SH-SY5Y (cell line): ENCODE results near the gene ABHD17B.

Experiments used
- GATA2 ChIP-seq: IDR thresholded peaks from 2 replicates; pipeline ENCODE4 v1.6.1; 2011; ENCODE audit warnings: mild to moderate bottlenecking, low read depth, low read length
- GATA3 ChIP-seq: IDR thresholded peaks from 2 replicates; pipeline ENCODE4 v1.6.1; 2011; ENCODE audit warnings: low read depth, mild to moderate bottlenecking, low read length, moderate library complexity

GRCh38 chr9:71886541-71886940 is 24.5 kb downstream of the ABHD17B start:
- TF ChIP-seq GATA3, result no peak
- TF ChIP-seq GATA2, result no peak
